Lung (tissue), 12 donors: Measurements from ENCODE around the gene WSCD2. TPM values are rescaled to one million over a fixed set of nuclear protein-coding genes. Genes with fewer than 3 reads are reported as not detected.

ENCODE experiments used
- ATAC-seq: fragments of 200-7000 bp; cut with Tn5 transposase; one replicate; pipeline ENCODE4 v1.9.1; 2020; ENCODE audit warnings: moderate number of reproducible peaks; ENCODE audit not compliant: insufficient read depth, low FRiP score
- DNase-seq, 3 donors: peaks; one replicate each; pipeline ENCODE4 v3.0.0-alpha.2; 2013 to 2017
- H3K27ac ChIP-seq, 2 donors: one replicate each; pipeline ENCODE4 v1.5.1; 2013; ENCODE audit warnings: mild to moderate bottlenecking in 2 of 2, moderate library complexity in 2 of 2, control low read depth in 1 of 2, inconsistent platforms in 1 of 2, low read depth in 1 of 2, low read length in 1 of 2
- H3K27me3 ChIP-seq, 3 donors: one replicate each; pipeline ENCODE4 v1.5.1; 2013; ENCODE audit warnings: low read length in 2 of 3; ENCODE audit not compliant: control insufficient read depth in 3 of 3, insufficient read depth in 3 of 3
- H3K36me3 ChIP-seq, 4 donors: one replicate each; pipeline ENCODE4 v1.5.1; 2013; ENCODE audit warnings: low read length in 4 of 4, mild to moderate bottlenecking in 1 of 4, moderate library complexity in 1 of 4; ENCODE audit not compliant: control insufficient read depth in 4 of 4, insufficient read depth in 4 of 4
- H3K4me1 ChIP-seq, 5 donors: one replicate each; pipeline ENCODE4 v1.5.1; 2013; ENCODE audit warnings: low read length in 5 of 5, mild to moderate bottlenecking in 2 of 5, moderate library complexity in 1 of 5; ENCODE audit not compliant: control insufficient read depth in 5 of 5, insufficient read depth in 5 of 5
- H3K4me3 ChIP-seq: one replicate; pipeline ENCODE4 v1.5.1; 2013; ENCODE audit warnings: mild to moderate bottlenecking, control low read depth, moderate library complexity
- H3K9ac ChIP-seq, 2 donors: one replicate each; pipeline ENCODE4 v1.5.1; 2013; ENCODE audit warnings: low read length in 2 of 2, control low read depth in 1 of 2; ENCODE audit not compliant: insufficient read depth in 1 of 2
- H3K9me3 ChIP-seq, 4 donors: one replicate each; pipeline ENCODE4 v1.5.1; 2013; ENCODE audit warnings: low read length in 3 of 4, mild to moderate bottlenecking in 1 of 4, moderate library complexity in 1 of 4; ENCODE audit not compliant: control insufficient read depth in 4 of 4, insufficient read depth in 3 of 4
- CTCF ChIP-seq: IDR thresholded peaks from 2 replicates; pipeline ENCODE4 v1.5.1; 2012; ENCODE audit warnings: mild to moderate bottlenecking; ENCODE audit errors: control extremely low read depth, extremely low read depth
- WGBS, 2 donors: extraction: QIAGEN DNeasy Blood & Tissue Kit; methylation state at CpG; one replicate each; pipeline ENCODE4 v1.1.7; 2013; 5-methylcytosine and 5-hydroxymethylcytosine counted together
- polyA plus RNA-seq, 2 donors: library from polyadenylated mRNA; stranded (reverse); fragments of 200-250 nt; gene quantifications; one replicate each; pipeline ENCODE4 v1.2.1, GENCODE V29; 2013
- total RNA-seq, 2 donors: library from RNA; depleted of rRNA in 1 of 2; stranded (reverse); fragments of >200 nt in 1 of 2; gene quantifications; one replicate each; pipeline ENCODE4 v1.2.1, GENCODE V29; 2014 to 2021
- donor health status: control.
- donor health status: control.
- donor health status: Bipolar disorder and iron deficiency.
- donor health status: healthy.
- donor health status: DM: yes; HTN: yes; CAD: no.

The WSCD2 gene
- total and polyA plus RNA-seq, 4 donors: 0.02 to 1.8 (median 0.40) TPM

- no peaks in the 10 kb centered on the region for H3K36me3 ChIP-seq
- no peak overlapping the region for H3K4me3 ChIP-seq
- WGBS, 2 donors: 86 to 93% methylated on average over 1 of the region's 1 CpG
- H3K9ac ChIP-seq: no peak overlapping the region
- H3K4me1 ChIP-seq: no peaks in the 10 kb centered on the region
- no peak for ATAC-seq
- no peaks in the 10 kb centered on the region for H3K27me3 ChIP-seq
- H3K27ac ChIP-seq: no peak overlapping the region
- no peak for DNase-seq
- peaks cover 0 to 3% (median 0%) of the 10 kb centered on the region in 4 donors for H3K9me3 ChIP-seq
- no peak for TF ChIP-seq CTCF
Observed at GRCh38 chr12:108106599-108106998, 22.5 kb upstream of the WSCD2 start.

DNA sequence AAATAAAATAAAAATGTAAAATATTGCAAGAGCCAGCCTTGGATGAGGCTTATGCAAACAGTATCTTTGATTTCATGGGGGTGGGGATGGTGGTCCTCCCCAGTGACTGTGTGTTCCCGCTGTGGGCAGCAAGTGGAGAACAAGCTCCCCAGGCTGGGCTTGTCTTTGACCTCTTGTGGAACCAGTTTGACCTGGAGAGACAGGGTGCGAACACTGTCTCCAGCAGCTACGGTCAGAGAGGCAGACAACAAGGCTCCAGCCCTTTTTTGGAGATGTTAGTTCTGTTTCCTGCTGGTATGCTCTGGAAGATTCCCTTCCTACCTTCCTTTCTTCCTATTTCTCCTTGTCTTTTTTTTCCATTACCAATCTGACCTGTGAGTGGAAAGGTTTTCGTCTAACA is 21.8 kb upstream of the WSCD2 start:
- DNase-seq (no peak), ATAC-seq (no peak)
- H3K9ac ChIP-seq: no peak overlapping the region
- no peaks in the 10 kb centered on the region for H3K27me3 ChIP-seq
- no peaks in the 10 kb centered on the region for H3K36me3 ChIP-seq
- 74 to 87% methylated on average over 4 of the region's 4 CpGs for WGBS, 2 donors
- H3K9me3 ChIP-seq: peaks cover 0 to 3% (median 0%) of the 10 kb centered on the region in 4 donors
- TF ChIP-seq CTCF: no peak
- no peaks in the 10 kb centered on the region for H3K4me1 ChIP-seq
- no peak overlapping the region for H3K4me3 ChIP-seq
- no peak overlapping the region for H3K27ac ChIP-seq

- no peak for TF ChIP-seq CTCF
- Histone ChIP-seq H3K36me3 (no peaks in the 10 kb centered on the region), H3K27ac (no peak overlapping the region), H3K9me3 (peaks cover 0 to 3% (median 0%) of the 10 kb centered on the region in 4 donors), H3K4me1 (peaks cover 0 to 4% (median 0%) of the 10 kb centered on the region in 5 donors), H3K27me3 (no peaks in the 10 kb centered on the region), H3K9ac (no peak overlapping the region), H3K4me3 (no peak overlapping the region)
- ATAC-seq (no peak), DNase-seq (no peak)
- 58 to 72% methylated on average over 3 of the region's 3 CpGs for WGBS, 2 donors
Observed at GRCh38 chr12:108109504-108109903, 19.6 kb upstream of the WSCD2 start.

- no peak for TF ChIP-seq CTCF
- H3K27me3 ChIP-seq: no peaks in the 10 kb centered on the region
- ATAC-seq: no peak
- no peak for DNase-seq
- no peak overlapping the region for H3K4me3 ChIP-seq
- H3K9me3 ChIP-seq: peaks cover 0 to 3% (median 0%) of the 10 kb centered on the region in 4 donors
- H3K9ac ChIP-seq: no peak overlapping the region
- H3K36me3 ChIP-seq: no peaks in the 10 kb centered on the region
- H3K27ac ChIP-seq: no peak overlapping the region
- 57 to 67% methylated on average over 4 of the region's 4 CpGs for WGBS, 2 donors
- H3K4me1 ChIP-seq: peaks cover 0 to 4% (median 0%) of the 10 kb centered on the region in 5 donors
Observed at GRCh38 chr12:108109954-108110353, 19.1 kb upstream of the WSCD2 start.
